Measurements from ENCODE around the gene ZDHHC12.

Gene ZDHHC12
- 13.3 reads per million, percentile 38 among the genes with 10 or more reads in this experiment for total RNA-seq

DNA sequence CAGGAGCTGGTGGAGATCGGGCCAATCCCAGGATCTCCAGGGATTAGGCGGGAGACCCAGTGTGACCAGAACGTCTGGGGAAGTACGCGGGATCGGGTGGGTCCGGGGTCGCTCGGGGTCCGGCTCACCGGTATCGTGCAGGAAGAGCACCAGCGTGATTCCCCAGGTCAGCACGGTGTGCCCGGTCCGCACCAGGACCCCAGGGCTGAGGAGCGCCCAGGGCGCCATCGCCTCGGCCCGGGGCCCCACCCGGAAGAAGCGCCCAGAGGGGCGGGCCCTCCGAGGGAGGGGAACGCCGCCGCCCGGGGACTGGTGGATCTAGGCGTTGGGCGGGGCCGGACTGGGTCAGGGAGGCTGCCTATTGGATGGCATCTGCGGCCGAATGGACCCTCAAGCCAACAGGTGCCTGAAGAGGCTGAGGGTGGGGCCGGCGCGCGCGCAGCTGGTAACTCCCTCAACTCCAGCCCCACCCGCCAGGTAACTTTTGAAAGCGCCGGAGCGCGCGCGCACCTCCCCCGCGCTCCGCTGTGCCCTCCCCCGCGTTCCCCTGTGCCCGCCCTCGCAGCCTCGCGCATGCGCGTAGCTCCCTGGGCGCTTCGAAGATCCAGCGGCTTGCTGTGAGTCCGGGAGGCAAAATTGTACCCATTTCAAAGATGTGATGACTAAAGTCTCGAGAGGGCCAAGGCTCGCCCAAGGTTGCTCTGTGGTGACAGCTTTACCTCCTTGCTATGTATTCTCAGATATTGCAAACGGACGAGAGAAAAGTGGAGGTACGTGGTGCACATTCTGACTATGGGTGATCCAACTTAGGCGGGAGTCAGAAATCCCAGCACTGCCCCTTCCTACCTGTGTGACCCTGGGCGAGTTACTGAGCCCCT lies at the start of gene ZDHHC12:
TSS of gene ZDHHC12 (minus strand) at position 262 of the 878 bp plus-strand sequence. CDS start at position 228, 34 bp downstream.
- DNase-seq: peak; percentile 99

DNA sequence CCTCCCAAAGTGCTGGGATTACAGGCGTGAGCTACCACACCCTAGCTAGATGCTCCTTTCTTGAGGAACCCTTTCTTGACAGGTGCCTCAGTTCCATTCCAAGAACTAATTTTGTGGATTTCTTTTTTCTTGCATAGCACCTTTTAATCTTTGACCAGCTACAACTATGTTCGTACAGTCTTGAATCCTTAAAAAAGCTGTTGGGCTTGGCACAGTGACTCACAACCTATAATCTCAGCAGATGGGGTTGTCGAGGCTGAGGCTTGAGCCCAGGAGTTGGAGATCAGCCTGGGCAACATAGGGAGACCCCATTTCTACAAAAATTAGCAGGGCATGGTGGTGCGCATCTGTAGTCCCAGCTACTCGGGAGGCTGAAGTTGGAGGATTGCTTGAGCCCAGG lies 49.1 kb upstream of the ZDHHC12 start:
- no peak for DNase-seq

DNA sequence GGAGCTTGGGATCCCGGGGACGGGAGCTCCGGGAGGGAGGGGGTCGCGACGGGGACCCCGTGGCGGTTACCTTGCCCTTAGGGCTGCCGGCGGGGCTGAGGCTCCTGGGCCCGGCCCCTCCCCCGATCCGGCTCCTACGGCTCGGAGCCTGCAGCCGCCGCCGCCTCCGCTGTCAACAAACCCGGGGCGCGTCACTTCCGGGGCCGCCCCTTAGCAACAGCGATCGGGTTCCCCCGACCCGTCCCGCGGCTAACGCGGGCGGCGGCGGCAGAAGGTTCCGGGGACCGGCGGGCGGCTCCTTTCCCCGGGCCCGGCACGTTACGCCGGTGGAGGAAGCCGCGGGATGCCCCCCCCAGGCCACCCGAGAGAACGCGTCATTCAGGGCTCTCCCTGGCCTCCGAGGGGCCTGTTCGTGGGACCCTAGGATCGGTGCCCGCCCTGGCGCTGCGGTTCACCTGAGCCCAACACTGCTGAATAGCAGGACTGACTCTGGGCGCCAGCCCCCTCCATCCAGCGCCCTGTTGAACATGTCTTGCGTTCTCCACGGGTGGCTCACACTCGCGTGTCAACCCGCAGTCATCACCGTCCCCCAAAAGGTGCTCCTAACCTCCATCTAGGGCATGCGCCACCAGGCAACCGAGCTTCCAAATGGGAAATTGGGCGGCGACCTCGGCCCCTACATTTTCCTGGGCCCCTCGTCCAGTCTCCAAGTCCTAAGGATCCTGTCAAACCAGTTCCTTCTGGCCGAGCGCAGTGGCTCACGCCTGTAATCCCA lies 48.0 kb upstream of the ZDHHC12 start, which contains the start of gene ZER1:
TSS of gene ZER1 (minus strand) at position 183 of the 775 bp plus-strand sequence. CDS start 16,362 bp downstream, outside the sequence.
- DNase-seq: peak; percentile 91

GRCh38 chr9:128771094-128771721 lies 47.3 kb upstream of the ZDHHC12 start:
- DNase-seq: no peak

DNA sequence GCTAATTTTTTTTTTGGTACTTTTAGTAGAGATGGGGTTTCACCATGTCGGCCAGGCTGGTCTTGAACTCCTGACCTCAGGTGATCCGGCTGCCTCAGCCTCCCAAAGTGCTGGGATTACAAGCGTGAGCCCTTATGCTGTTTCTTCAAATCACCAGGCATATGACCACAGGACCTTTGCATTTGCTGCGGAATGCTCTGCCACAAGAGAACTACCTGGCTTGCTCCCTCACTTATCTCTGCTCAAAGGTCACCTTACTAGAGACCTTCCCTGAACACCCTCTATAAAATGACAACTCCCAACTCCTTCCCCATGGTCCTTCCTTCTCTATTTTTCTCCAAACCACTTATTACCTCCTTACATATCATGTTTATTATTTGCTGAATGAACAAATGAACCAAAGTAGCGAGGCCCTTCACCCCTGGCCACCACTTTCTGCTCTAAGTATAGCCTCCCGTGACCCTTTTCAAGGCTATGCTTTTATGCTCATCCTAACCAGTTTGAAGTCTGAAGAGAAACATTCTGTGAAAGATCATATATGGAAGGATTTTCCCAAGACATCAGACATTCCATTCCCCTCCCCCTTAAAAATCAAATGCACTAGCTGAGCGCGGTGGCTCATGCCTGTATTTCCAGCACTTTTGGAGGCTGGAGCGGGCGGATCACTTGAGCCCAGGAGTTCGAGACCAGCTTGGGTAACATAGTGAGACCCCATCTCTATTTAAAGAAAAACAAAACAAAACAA lies 46.5 kb upstream of the ZDHHC12 start:
- no peak for DNase-seq

DNA sequence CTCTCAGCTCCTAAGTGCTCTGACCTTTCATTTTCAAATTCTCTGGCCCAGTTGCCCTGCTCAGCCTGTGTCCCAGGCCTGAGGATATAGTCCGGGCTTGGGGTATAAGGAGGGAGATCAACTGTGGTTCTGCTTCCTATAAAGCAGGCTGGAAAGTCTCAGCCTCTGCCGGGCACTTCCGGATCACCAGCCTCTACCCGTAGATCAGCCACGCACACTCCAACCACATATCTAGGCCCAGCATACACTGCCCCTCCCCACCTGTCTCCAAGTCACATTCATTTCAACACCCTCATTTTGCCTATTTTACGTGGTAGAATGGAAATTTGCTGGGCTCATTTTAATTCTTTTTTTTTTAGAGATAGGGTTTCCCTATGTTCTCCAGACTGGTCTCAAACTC lies 44.7 kb upstream of the ZDHHC12 start:
- no peak for DNase-seq

DNA sequence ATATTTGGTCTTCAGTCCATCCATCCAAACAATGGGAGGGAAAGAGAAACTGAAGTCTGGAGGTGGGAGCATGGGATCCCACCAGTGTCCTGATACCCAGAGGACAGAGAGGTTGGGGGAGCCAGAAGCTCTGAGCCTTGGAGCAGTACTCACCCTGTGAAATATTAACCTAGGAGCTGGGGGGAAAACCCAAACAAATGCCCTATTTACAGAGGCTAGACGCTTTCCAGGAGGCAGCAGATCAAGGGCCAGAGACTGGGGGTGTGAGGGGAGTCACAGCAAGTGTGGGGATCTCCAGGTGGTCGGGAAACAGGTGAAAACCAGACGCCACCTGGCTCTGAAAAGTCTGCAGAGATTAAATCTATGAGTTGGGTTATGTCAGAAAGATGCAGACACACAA lies 41.6 kb upstream of the ZDHHC12 start:
- DNase-seq: no peak

DNA sequence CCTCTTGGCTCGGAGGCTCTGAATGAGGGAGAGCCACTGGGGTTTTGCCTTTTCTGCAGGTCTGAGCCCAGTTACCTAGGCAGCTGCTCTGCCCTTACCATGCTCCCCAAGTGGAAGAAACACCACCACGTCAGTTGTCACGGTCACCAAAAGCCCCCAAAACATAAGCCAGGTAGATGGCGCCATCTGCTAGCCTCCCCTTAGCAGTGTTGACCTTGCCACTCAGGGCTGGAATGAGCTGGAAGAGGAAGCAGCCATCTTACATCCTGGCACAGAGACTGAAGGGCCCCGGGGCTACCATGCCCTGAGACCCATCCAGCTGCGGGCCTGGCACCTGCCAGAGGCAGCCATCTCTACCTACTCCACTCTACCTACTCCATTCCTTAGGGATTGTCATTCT lies 40.4 kb upstream of the ZDHHC12 start:
- DNase-seq: no peak

DNA sequence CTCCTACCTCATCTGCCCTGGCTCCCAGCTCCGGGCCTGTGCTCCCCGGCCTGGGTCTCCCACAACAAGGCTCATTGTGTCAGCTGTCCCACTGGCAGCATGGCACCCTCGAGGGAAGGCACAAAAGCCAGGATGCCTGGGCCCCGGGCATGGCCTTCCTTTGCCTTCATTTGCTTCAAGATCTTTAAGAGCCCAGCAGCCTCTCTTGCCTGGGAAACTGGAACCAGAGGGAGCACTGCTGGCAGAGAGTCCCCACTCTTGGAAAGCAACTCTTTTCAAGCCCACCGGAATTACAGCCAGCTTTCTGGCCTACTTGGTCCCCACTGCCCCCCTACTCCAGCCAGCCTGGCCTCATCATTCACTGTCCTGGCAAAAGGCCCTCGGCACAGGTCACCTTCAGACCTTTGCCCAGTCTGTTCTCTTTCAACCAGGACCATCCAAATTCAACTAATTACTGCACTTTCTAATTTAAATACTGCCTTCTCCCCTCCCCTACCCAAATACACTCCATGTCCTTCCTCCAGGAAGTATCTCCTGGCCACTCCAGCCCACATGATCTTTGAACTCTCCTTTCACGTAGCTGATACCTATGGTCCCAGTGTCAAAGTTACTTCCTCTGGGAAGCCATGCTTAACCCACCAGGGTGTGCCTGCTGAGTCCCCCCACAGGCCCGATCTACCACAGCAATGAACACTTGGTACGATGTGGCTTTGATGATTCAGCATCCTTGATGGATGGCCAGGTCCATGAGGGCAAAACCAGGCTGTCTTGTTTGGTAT lies 38.9 kb upstream of the ZDHHC12 start:
- DNase-seq: no peak

DNA sequence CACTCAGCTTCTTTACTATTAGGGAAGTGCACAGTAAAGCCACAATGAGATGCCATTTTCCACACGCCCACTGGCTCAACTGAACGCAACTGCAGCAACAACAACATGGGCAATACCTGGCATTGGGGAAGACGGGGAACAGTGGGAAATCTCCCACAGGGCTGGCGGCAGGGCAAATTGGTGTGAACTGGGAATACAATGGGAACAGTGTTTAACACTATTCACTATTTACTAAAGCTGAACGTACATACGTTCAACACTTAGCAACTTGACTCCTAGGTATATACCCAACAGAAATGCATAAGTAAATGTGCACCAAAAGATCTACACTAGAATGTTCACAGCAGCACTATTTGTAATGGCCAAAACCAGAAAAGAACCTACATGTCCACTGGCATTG lies 33.7 kb upstream of the ZDHHC12 start:
- DNase-seq: no peak

GRCh38 chr9:128753627-128754026 lies 29.7 kb upstream of the ZDHHC12 start:
- DNase-seq: no peak

GRCh38 chr9:128750926-128751595 lies 27.1 kb upstream of the ZDHHC12 start:
- no peak for DNase-seq

DNA sequence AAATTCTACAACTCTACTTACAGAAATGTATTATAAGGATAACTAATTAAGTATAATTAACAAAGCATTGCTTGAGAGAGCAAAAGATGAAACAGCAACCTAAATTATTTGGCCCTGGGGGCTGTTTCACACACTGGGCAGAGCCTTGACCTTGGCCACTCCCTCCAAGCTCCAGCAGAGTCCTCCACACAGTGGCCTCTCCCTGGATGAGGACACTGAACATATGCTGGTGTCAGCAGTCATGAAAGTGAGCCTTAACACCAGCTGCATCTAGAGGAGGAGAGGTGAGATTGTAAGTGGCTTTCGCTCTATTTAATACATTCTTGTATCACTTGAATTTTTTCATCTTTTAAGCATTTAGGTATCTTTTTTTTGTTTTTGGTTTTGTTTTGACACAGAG lies 23.3 kb upstream of the ZDHHC12 start:
- DNase-seq: no peak

GRCh38 chr9:128743421-128743820 lies 19.5 kb upstream of the ZDHHC12 start:
- DNase-seq: no peak

DNA sequence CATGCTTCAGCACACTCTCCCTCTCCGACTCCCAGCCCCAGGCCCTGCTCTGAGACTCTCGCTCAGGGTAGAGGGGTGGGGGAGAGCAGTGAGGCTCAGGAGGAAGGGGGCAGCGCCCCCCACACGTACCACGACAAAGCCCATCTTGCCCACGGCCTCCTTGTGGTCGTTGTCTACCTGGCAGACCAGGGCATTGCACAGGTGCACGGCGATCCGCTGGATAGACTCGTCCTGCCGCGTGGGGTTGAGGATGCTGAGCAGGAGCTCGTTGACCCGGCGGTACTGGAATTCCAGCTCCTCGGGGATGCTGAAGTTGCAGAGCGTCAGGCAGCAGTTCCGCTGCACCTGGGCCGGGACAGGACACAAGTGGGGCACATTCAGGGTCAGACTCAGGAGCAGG lies 18.5 kb upstream of the ZDHHC12 start:
- DNase-seq: no peak

- no peak for DNase-seq
These were observed 11.4 kb upstream of the ZDHHC12 start for GRCh38 chr9:128735373-128735772.

DNA sequence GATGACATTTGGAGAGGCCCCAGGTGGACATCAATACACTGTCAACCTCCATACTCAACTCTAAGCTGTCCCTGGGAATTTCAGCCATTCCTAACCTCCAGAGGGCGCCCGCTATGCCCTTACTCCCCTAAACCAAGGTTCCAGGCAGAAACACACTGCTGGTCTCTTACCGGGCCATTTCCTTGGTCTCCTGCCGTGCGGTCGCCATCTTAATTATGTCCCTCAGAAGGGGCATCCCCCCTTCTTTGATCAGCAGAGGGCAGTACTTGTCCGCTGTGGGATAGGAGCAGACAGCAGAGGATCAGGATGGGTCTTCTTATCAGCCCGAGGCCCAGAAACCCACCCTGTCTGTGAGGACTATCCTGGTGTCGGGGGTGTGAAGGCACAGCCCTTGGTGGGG lies 9.3 kb upstream of the ZDHHC12 start:
- no peak for DNase-seq

DNA sequence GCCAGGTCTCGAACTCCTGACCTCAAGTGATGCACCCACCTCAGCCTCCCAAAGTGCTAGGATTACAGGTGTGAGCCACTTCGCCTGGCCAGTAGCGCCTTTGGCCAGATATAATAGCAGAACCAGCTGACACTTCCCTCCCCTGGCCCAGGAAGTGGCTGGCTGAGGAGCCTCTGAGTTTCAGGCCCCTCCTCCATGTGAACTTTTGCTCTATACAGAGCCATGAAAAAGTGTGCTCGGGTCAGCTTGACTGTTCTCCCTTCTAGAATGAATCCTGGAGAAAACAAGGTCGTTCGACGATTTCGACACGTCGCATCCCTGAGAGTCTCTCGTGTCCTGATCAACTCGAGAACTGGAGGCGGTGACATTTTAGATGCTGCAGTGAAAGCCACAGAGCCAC lies 8.6 kb upstream of the ZDHHC12 start:
- no peak for DNase-seq

DNA sequence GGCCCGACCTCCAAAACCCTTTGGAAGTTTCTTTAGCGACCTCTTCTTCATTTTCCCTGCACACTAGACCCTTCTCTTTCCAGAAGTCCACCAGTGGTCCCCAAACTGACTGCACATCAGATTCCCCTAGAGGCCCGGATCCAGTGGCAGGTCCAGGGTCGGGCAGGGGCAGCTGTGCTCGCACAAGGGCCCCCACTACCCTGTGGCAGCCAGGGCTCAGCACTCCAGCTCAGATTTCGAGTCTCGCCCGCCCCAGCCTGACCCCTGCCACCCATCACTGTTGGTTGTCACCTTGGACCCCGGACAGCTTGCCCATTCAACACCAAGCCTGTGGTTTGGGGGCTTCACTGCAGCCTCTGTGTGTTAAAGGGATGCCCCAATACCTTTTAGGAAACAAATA lies 7.8 kb upstream of the ZDHHC12 start:
- DNase-seq: no peak

GRCh38 chr9:128731093-128731492 lies 7.2 kb upstream of the ZDHHC12 start:
- no peak for DNase-seq
